NCI-H1436 (cell line): ENCODE measurements around the gene RAB1A.
"Not testable (repeated sequence)": the region's sequence is repeated elsewhere in the genome, so short reads cannot be mapped to it uniquely, and the experiment has no call there.

Source experiments
- DNase-seq: peaks from one replicate; lab custom pipeline; 2025; lab: John Stamatoyannopoulos, UW

The RAB1A gene

DNA sequence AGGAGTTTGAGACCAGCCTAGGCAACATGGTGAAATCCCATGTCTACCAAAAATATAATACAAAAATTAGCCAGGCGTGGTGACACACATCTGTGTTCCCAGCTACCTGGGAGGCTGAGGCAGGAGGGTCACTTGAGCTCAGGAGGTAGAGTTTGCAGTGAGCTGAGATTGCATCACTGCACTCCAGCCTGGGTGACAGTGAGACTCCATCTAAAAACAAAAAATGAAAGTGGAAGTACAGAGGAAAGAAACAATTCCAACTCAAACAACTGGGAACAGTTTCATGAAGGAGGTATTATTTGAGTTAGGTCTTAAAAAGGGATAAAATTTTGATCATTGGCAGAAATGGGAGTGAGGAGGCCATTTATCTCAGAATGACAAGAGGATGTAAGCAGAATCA is 6.3 kb upstream of the RAB1A start:
- DNase-seq = no peak

GRCh38 chr2:65134158-65134557 is 4.3 kb upstream of the RAB1A start:
- DNase-seq = no peak

DNA sequence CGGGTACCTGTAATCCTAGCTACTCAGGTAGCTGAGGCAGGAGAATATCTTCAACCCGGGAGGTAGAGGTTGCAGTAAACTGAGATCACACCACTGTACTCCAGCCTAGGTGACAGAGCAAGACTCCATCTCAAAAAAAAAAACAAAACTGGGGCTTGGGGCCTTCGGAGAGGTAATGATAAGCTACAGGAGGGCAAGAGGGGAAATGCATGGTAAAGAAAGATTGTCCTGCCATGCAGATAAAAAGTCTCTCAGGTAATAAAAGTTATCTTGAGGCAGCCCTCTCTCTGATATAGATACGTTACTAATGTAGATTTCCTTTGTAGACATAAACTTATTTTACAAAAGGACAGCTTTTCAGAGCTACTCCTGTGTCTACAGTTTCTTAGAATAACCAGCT is 3.7 kb upstream of the RAB1A start:
- no peak for DNase-seq

GRCh38 chr2:65132930-65133329 is 3.0 kb upstream of the RAB1A start:
- not testable (repeated sequence) for DNase-seq

DNA sequence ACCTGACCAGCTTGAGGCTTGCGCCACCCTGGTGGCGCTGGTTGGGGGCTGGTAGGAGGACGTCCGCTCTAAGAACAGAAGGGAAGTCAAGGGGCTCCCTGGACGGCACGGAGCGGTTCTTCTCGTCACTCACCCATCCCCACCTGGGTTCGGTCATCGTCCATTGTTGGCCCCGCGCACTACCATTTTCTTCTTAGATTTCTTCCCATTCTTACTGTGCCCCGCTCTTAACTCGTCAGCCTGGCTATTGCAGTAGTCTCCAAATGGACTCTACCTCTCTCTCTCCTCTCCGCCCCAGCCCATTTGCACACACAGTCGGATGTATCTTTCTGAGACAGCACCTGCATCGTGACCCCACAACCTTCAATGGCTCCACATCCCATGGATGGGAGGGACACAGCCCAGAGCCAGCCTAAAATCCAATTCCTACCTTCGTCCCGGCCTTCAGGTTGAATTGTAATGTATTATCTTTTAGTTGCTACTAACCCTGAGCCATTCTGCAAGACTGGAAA is 814 bp upstream of the RAB1A start:
- DNase-seq = peak; percentile 29

DNA sequence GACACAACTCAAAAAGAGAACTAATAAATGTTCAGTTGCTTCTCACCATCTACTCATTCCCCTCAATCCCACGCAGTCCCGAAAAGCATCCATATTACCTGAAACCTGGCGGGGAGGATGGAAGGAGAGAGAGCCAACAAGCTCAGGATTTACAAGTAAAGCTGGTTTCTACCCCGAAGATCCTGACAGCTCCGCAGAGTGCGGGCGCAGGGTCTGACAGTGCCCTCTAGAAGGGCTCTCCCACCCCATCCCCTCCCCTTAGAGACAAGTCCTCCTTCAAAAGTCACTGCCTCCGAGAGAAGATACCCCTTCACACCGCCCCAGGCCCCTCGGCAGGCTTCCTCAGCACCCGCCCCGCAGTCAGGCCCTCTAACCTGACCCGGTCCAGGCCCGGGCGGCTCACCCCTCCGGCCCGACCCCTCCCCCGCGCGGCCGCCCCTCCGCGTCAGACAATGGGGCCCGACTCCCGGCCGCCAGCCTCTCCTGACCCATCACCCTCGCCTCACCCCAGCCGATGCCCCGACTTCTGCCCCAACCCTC is 550 bp downstream of the RAB1A start:
- no peak for DNase-seq

- no peak for DNase-seq
These were observed 1.4 kb downstream of the RAB1A start for GRCh38 chr2:65128297-65129190.

DNA sequence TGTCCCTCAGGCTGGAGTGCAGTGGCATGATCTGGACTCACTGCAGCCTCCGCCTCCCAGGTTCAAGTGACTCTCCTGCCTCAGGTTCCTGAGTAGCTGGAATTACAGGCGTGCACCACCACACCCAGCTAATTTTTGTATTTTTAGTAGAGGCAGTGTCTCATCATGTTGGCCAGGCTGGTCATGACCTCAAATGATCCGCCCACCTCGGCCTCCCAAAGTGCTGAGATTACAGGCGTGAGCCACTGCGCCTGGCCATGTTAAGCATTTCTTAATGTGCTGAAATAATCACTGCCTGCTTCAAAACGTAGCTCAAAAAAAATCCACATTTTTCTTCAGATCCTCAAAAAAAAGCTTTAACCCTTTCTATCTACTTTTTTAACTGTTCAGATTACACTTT is 4.4 kb downstream of the RAB1A start:
- DNase-seq = not testable (repeated sequence)

DNA sequence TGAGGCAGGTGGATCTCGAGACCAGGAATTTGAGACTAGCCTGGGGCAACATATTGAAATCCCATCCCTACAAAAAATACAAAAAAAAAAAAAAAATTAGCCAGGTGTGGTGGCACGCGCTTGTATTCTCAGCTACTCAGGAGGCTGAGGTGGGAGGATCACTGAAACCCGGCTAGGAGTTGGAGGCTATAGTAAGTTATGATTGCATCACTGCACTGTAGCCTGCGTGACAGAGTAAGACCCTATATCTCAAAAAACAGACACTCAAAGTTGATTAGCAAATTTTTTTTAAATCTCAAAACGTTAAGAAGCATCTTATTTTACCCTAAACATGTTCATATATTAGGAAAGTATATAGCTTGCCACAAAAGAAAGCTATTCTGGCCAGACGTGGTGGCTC is 7.6 kb downstream of the RAB1A start:
- no peak for DNase-seq

DNA sequence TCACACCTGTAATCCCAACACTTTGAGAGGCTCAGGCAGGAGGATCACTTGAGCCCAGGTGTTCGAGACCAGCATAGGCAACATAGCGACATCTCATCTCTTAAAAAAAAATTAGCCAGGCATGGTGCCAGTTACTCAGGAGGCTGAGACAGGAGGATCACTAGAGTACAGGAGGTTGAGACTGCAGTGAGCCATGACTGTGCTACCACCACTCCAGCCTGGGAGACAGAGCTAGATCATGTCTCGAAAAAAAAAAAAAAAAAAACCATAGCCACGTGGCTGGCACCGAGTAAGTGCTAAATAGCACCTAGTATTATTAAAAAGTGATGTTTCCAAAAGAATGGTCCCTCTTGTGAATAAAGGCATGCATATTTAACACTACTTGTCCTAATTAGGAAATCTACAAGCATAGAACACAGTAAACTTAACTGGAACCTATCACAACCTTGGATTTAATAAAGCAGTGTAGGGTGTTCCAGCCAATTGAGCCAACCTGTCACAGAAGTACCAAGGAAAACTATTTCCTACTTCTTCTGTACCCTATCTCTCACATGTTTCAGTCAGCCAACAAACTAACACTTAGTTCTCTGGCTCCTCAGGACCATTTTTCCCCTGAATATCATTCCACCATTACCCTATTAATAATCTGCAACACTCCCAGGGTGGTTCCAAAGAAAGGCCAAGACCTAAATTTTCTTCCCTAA is 8.8 kb downstream of the RAB1A start:
- DNase-seq = no peak

DNA sequence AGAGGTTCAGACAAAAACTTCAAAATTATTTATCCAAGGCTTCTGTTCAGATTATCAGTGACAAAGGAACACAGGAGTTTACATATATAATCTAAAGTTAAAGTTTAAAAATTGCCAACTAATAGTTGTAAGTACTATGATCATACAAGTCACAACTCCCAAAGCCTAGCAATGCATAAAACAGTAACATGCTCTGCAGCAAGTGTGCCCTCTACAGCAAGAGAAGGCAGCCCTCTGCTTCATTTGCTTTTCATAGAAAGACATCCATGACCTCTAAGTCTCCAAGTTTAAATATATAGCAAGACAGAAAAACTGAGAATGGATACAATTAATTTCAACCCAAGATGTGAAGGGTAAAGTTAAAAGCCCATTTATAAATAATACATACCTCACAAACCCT is 13.3 kb downstream of the RAB1A start:
- DNase-seq = no peak

DNA sequence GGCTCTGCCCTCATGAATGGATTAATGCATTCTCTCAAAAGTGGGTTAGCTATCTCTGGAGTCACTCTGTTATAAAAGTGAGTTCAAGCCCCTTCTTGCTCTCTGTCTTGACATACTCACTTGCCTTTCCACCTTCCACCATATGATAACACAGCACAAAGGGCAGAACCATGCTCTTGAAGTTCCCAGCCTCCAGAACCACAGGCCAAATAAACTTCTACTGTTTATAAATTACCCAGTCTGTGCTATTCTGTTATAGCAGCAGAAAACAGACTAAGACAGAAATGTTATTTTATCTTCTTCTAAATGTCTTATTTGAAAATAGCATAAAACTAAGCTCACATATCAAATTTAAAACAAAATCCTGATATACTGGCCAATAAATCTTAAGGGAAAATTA is 15.0 kb downstream of the RAB1A start:
- DNase-seq = no peak

DNA sequence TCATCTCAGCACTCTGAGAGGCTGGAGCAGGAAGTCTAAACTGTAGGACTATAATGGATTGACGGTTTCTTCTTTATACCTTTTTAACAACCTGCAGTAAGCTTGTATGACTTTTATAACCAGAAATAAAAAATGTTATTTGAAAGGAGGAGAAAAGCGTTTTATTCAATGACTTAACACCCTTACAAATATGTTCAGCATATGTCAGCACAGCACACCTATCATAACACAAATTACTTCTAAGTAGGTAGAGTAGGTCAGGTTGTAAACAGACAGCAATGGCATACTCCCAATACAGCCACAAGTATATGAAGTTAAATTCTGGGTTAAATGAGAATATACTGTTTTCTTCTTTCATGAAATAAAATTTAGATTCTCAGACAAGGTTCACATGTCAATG is 16.1 kb downstream of the RAB1A start:
- DNase-seq = no peak

- no peak for DNase-seq
These were observed 16.7 kb downstream of the RAB1A start for GRCh38 chr2:65113229-65113628.

DNA sequence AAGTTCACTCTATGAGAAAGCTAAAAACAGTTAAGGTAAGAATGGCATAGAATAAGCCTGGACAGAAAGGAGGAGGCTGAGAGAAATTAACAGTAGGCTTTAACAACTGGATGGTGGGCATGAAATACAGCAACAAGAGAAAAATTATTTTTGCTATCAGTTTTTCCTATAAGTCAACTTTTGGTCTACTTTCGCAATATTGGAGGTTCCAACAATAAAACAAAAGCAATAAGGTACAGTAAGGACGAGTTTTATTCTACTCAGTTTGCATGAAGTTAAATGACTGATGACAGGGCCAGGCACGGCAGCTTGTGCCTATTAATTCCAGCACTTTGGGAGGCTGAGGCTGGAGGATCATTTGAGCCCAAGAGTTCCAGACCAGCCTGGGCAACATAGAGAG is 17.3 kb downstream of the RAB1A start:
- no peak for DNase-seq

- no peak for DNase-seq
These were observed 21.1 kb downstream of the RAB1A start for GRCh38 chr2:65108780-65109179.

DNA sequence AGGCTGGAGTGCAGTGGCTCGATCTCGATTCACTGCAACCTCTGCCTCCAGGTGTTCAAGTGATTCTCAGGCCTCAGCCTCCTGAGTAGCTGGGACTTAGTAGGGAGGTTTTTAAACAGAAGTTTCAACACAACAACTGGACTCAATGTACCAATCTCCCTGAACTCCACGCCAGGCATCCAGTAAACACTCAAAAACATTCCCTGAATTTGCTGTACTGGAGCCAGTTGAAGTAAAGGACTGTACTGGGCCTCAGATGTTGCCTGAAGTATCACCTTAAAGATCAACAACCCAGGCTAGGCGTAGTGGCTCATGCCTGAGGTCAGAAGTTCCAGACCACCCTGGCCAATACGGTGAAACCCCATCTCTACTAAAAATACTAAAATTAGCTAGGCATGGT is 22.4 kb downstream of the RAB1A start:
- no peak for DNase-seq

DNA sequence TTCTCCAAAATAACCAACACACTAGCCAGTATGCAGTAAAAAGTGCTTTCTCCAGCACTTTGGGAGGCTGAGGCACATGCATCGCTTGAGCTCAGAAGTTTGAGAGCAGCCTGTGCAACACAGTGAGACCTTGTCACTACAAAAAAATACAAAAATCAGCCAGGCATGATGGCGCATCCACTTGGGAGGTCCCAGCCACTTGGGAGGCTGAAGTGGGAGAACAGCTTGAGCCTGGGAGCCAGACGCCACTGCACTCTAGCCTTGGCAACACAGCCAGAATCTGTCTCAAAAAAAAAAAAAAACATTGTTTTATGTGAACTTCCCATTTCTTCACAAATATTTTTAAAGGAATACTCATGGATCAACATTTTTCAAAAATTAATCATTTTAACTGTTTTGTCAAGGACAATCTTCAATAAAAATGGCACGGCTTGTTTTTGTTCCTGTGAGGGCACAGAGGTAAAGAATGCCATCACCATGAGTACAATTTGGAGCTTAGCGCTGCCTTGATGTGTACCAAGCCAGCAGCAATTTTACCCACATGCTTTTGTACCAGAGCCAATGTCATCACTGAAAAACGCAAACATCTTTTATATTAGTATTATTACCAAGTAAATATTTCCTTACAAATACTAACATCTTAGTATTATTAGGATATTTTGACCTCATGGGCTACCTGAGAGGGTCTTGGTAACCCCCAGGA is 26.7 kb downstream of the RAB1A start:
- no peak for DNase-seq

GRCh38 chr2:65101071-65101470 is 28.8 kb downstream of the RAB1A start:
- DNase-seq = no peak

GRCh38 chr2:65098741-65099140 is 31.2 kb downstream of the RAB1A start:
- no peak for DNase-seq

GRCh38 chr2:65097844-65098243 is 32.1 kb downstream of the RAB1A start:
- DNase-seq = no peak

GRCh38 chr2:65096948-65097347 is 33.0 kb downstream of the RAB1A start:
- no peak for DNase-seq
